Measurements from ENCODE around the gene DLGAP1.

DLGAP1 gene

GRCh38 chr18:3500016-3500415 lies 955.1 kb downstream of the DLGAP1 start:
- peaks cover 21% of the 10 kb centered on the region for H3K27me3 Mint-ChIP-seq
- H3K4me3 Mint-ChIP-seq, result no peak overlapping the region
- H3K9me3 Mint-ChIP-seq, result no peaks in the 10 kb centered on the region
- H3K4me1 Mint-ChIP-seq, result peaks cover 19% of the 10 kb centered on the region
- H3K36me3 Mint-ChIP-seq, result no peaks in the 10 kb centered on the region
- H3K27ac Mint-ChIP-seq, result no peak overlapping the region

- Mint-ChIP-seq H3K4me1 (peaks cover 19% of the 10 kb centered on the region), H3K9me3 (no peaks in the 10 kb centered on the region), H3K27me3 (peaks cover 21% of the 10 kb centered on the region), H3K4me3 (peak overlapping the region; percentile 79), H3K36me3 (no peaks in the 10 kb centered on the region), H3K27ac (no peak overlapping the region)
Measured at GRCh38 chr18:3499501-3499900, 955.6 kb downstream of the DLGAP1 start.

GRCh38 chr18:3498698-3499471 lies 956.2 kb downstream of the DLGAP1 start:
- peak overlapping the region; percentile 79 for H3K4me3 Mint-ChIP-seq
- H3K36me3 Mint-ChIP-seq, result no peaks in the 10 kb centered on the region
- H3K27me3 Mint-ChIP-seq, result peaks cover 21% of the 10 kb centered on the region
- H3K4me1 Mint-ChIP-seq, result peaks cover 21% of the 10 kb centered on the region
- no peaks in the 10 kb centered on the region for H3K9me3 Mint-ChIP-seq
- no peak overlapping the region for H3K27ac Mint-ChIP-seq

- H3K36me3 Mint-ChIP-seq, result no peaks in the 10 kb centered on the region
- H3K4me3 Mint-ChIP-seq, result no peak overlapping the region
- peaks cover 21% of the 10 kb centered on the region for H3K27me3 Mint-ChIP-seq
- no peaks in the 10 kb centered on the region for H3K9me3 Mint-ChIP-seq
- H3K27ac Mint-ChIP-seq, result no peak overlapping the region
- H3K4me1 Mint-ChIP-seq, result peaks cover 27% of the 10 kb centered on the region
Measured at GRCh38 chr18:3495691-3496430, 959.2 kb downstream of the DLGAP1 start.

- no peaks in the 10 kb centered on the region for H3K9me3 Mint-ChIP-seq
- H3K36me3 Mint-ChIP-seq, result peaks cover 2% of the 10 kb centered on the region
- no peak overlapping the region for H3K4me3 Mint-ChIP-seq
- peaks cover 24% of the 10 kb centered on the region for H3K4me1 Mint-ChIP-seq
- H3K27ac Mint-ChIP-seq, result no peak overlapping the region
- H3K27me3 Mint-ChIP-seq, result peaks cover 16% of the 10 kb centered on the region
Measured at GRCh38 chr18:3494569-3494968, 960.5 kb downstream of the DLGAP1 start.

- Mint-ChIP-seq H3K27ac (no peak overlapping the region), H3K27me3 (peaks cover 12% of the 10 kb centered on the region), H3K9me3 (no peaks in the 10 kb centered on the region), H3K4me1 (peaks cover 20% of the 10 kb centered on the region), H3K36me3 (peaks cover 2% of the 10 kb centered on the region), H3K4me3 (no peak overlapping the region)
Measured at GRCh38 chr18:3494245-3494526, 960.9 kb downstream of the DLGAP1 start.

GRCh38 chr18:3493501-3494244 lies 961.4 kb downstream of the DLGAP1 start:
- no peak overlapping the region for H3K4me3 Mint-ChIP-seq
- H3K9me3 Mint-ChIP-seq, result no peaks in the 10 kb centered on the region
- peaks cover 2% of the 10 kb centered on the region for H3K36me3 Mint-ChIP-seq
- H3K27me3 Mint-ChIP-seq, result peaks cover 11% of the 10 kb centered on the region
- H3K27ac Mint-ChIP-seq, result no peak overlapping the region
- H3K4me1 Mint-ChIP-seq, result peaks cover 18% of the 10 kb centered on the region

GRCh38 chr18:3492721-3493120 lies 962.4 kb downstream of the DLGAP1 start:
- no peak overlapping the region for H3K4me3 Mint-ChIP-seq
- no peak overlapping the region for H3K27ac Mint-ChIP-seq
- peaks cover 14% of the 10 kb centered on the region for H3K4me1 Mint-ChIP-seq

GRCh38 chr18:3491981-3492555 lies 963.0 kb downstream of the DLGAP1 start:
- no peak overlapping the region for H3K4me3 Mint-ChIP-seq
- H3K4me1 Mint-ChIP-seq, result peaks cover 14% of the 10 kb centered on the region
- peaks cover 1% of the 10 kb centered on the region for H3K27me3 Mint-ChIP-seq
- no peak overlapping the region for H3K27ac Mint-ChIP-seq
- no peaks in the 10 kb centered on the region for H3K9me3 Mint-ChIP-seq
- H3K36me3 Mint-ChIP-seq, result peaks cover 2% of the 10 kb centered on the region

More at GRCh38 chr18:3492721-3493120, 962.4 kb downstream of the DLGAP1 start:
- Mint-ChIP-seq H3K27me3 (peaks cover 2% of the 10 kb centered on the region), H3K9me3 (no peaks in the 10 kb centered on the region), H3K36me3 (peaks cover 2% of the 10 kb centered on the region)

GRCh38 chr18:3489462-3489861 lies 965.6 kb downstream of the DLGAP1 start:
- peaks cover 2% of the 10 kb centered on the region for H3K36me3 Mint-ChIP-seq
- no peak overlapping the region for H3K27ac Mint-ChIP-seq

GRCh38 chr18:3486512-3486911 lies 968.6 kb downstream of the DLGAP1 start:
- Mint-ChIP-seq H3K36me3 (peaks cover 2% of the 10 kb centered on the region), H3K27ac (no peak overlapping the region), H3K9me3 (no peaks in the 10 kb centered on the region), H3K4me1 (no peaks in the 10 kb centered on the region), H3K4me3 (no peak overlapping the region), H3K27me3 (peaks cover 1% of the 10 kb centered on the region)

More at GRCh38 chr18:3489462-3489861, 965.6 kb downstream of the DLGAP1 start:
- Mint-ChIP-seq H3K4me3 (no peak overlapping the region), H3K27me3 (peaks cover 1% of the 10 kb centered on the region), H3K4me1 (peaks cover 9% of the 10 kb centered on the region), H3K9me3 (no peaks in the 10 kb centered on the region)

- Mint-ChIP-seq H3K4me1 (no peaks in the 10 kb centered on the region), H3K27ac (no peak overlapping the region), H3K4me3 (no peak overlapping the region), H3K9me3 (no peaks in the 10 kb centered on the region), H3K36me3 (peaks cover 2% of the 10 kb centered on the region), H3K27me3 (peaks cover 1% of the 10 kb centered on the region)
Measured at GRCh38 chr18:3485153-3486149, 969.7 kb downstream of the DLGAP1 start.

GRCh38 chr18:3482258-3482657 lies 972.8 kb downstream of the DLGAP1 start:
- no peak overlapping the region for H3K4me3 Mint-ChIP-seq
- H3K9me3 Mint-ChIP-seq, result no peaks in the 10 kb centered on the region
- H3K27ac Mint-ChIP-seq, result no peak overlapping the region
- no peaks in the 10 kb centered on the region for H3K36me3 Mint-ChIP-seq
- H3K27me3 Mint-ChIP-seq, result no peaks in the 10 kb centered on the region
- H3K4me1 Mint-ChIP-seq, result no peaks in the 10 kb centered on the region

- Mint-ChIP-seq H3K9me3 (no peaks in the 10 kb centered on the region), H3K27me3 (no peaks in the 10 kb centered on the region), H3K36me3 (no peaks in the 10 kb centered on the region), H3K4me1 (no peaks in the 10 kb centered on the region), H3K4me3 (no peak overlapping the region), H3K27ac (no peak overlapping the region)
Measured at GRCh38 chr18:3481696-3482210, 973.4 kb downstream of the DLGAP1 start.

Measured in activated naive CD4-positive, alpha-beta T cell treated with anti-CD3 and anti-CD28 coated beads, Interleukin-2, amount 50 U/mL, for 24 hours (primary cell).